Hypothalamus (tissue), 51 donors: ENCODE measurements around the gene FOXN3.
"Not testable (repeated sequence)": the region's sequence is repeated elsewhere in the genome, so short reads cannot be mapped to it uniquely, and the experiment has no call there.

ENCODE experiments used
- DNase-seq, 51 donors: peaks; one replicate each; lab custom pipeline; 2025; lab: John Stamatoyannopoulos, UW

FOXN3 gene

DNA sequence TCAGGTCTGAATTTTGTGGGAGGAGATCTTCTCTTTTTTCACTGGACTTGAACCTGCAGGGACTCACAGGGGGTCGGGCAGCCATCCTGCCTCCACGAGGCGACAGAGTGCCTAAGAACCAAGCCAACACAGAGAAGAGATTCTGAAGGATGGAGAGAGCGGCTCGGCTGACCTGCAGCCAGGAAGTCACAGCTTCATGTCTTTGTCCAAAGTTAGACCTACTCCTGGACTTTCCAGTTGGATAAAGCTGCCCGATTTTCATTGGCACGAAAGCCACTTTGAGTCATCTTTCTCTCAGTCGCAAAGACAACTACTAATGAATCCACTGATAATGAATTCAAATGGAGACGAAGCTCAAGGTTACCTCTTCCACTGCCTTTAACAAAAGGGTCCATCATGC is 106.8 kb downstream of the FOXN3 start:
- DNase-seq: no peak

- no peak for DNase-seq
Observed at GRCh38 chr14:89309670-89310177, 107.3 kb downstream of the FOXN3 start.

DNA sequence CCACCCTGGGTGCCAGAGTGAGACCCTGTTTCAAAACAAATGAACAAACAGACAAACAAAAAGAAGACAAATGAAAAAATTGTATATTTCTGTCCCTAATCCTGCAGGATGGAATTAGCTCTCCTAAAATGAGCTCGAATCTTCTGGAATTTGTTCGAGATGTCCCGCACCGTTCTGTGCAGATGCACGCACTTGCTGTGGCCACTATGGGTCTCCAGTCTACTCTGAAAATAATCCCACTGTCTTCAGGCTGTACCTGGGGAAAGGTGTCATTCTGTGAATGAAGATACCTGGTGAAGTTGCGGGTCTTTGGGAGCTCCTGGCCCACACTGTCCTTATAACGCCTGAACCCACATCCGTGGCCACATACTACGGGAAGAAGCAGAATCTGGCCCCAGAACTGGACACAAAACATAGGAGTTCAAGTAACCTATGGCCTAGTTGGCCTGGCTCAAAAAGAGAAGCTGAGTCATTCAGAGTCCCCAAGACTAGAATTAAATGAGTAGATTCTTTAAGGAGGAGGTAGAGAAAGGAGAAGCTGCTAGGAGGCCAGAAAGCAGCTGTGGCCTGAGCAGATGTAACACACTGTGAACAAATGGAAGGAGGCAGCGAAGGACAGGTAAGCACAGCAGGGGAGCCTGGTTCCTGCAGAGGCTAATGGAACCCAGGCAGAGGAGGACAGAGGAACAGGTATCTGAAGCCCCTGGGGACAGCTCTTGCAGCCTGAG is 108.6 kb downstream of the FOXN3 start:
- DNase-seq: peak in 2 of 51 donors; percentile 8 to 11

GRCh38 chr14:89307409-89307808 is 109.6 kb downstream of the FOXN3 start:
- no peak for DNase-seq

DNA sequence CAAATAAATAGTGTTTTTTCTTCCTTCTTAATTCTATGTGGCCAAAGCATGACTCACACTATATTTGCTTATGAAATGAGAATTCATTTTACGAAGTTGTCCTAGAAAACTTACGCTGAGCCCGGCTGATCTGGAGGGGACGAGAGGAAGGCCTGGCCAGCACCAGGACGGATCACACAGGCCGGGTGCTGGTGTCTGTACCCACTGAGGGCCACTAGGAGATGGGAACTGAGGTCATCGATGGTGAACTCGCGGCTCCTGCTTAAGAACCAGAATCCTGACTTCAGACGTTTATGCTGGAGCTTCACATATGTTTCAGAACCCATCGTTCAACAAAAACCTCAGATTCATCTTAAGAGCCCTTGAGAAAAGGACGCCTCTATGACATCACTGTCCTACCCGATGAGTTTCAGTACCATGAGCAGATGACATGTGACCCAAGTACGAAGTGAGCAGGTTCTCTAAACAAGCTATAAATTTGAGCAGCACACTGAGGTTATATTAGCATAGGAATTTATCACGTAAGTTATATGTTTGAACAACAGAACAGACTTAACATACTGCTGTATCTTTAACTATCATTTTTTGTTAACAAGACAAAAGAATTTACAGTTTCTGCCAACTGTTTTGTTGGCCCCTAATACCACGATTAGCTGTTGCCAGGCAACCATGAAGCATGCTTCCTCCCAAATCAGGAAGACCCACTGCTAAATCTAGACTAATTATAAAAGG is 111.9 kb downstream of the FOXN3 start:
- DNase-seq: no peak

- peak in 1 of 51 donors; percentile 11 for DNase-seq
Observed at GRCh38 chr14:89304561-89304960, 112.5 kb downstream of the FOXN3 start.

DNA sequence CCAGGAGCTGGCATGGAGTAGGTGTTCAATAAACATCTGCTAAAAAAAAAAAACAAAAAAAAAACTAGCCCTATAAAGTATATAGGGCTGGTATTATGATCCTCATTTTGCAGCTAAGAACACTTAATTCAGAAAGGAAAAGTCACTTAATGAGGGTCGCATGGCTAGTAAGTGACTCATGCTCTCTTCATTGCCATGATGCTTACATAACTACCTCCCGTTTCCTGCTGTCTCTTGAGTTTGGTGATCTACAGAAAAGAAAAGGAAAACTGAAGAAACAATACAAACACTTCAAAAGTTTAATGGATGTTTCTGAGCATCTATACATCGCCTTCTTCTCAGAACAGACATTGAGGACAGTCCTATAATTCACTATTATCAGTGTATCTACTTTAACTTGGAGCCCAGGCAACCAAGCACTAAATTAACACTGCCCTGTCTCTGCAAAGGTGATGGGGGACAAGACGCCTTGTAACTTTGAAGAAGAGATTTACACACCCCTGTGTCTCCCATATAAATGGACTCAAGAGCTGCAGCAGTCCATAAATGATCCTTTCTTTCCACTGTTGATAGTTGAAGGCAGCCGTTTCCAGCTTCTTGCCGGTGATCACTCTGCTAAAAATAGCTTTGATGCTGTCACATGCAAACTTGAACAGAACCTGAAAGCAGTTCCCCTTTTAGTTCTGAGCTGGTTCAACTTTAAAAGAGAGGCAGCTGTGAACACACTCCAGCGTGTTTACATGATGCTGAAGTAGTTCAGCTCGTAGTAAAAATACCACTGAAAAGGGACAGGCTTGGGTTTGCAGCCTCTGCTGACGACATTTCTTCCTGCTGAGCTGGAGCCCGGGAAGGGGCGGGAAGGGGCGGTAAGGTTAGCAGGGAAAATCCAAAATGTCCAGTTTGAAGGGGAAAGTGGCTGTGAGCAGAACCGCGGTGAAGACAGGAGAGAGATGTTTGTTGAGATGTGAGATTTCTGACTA is 113.3 kb downstream of the FOXN3 start:
- peak in 33 of 51 donors; percentile 5 to 59 (median 30) for DNase-seq

DNA sequence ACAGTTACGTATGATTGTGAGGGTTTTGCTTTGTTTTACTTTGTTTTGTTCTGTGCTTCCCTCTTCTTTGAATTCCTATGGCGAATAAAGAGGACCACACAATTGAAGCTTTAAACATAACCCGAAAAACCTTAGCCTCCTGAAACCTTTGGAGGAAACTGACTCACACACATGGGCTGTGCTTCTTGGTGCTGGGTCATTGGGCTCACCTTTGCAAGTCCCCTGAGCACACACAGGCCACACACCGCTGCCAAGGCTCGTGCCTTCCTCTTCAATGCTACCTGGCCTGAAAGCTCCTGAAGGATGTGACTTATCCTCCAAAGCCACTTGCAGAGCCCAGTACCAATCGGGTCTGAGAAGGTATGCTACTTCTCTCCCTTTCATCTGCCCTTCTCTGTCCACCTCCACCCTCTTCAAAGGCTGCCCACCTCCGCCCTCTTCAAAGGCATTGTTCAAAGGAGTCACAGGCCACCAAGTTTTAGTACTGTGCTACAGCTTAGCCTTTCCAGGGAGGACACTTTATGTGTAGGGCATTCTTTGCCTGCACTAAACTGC is 114.6 kb downstream of the FOXN3 start:
- no peak for DNase-seq

DNA sequence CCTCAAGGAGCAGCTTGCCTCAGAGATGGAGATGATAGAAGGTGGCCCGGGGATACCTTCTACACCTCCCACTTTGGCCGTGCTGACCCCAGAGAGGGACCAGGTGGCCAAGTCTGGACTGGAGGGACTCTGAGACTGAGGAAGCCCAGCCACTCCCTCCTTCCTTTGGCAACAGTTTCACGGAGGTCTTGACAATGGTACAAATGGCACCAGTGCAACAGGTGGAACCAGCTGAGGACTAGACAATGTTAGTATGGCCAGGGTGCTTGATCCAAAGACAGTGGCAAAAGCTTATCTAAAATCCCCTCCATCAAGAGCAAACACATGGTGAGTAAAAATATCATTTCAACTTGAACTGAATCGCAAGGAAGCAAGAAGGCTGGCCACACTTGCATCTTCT is 117.4 kb downstream of the FOXN3 start:
- no peak for DNase-seq

GRCh38 chr14:89298056-89298834 is 118.8 kb downstream of the FOXN3 start:
- DNase-seq: no peak

GRCh38 chr14:89296281-89296745 is 120.7 kb downstream of the FOXN3 start:
- no peak for DNase-seq

DNA sequence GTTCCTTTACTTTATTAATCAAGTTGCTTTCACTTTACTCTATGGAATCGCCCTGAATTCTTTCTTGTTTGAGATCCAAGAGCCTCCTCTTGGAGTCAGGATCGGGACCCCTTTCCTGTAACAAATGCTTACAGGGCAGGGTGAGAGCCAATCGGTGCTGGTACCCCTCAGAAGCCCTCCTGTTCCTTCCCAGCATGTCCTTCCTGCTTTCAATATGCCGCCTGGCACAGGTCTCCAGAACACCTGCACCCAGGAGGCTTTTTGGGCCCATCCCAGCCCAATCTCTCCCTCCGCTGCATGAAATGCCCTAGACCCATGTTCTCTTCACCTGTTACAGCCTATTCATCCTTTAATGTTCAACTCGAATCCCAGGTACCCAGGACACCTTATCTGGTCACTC is 122.2 kb downstream of the FOXN3 start:
- no peak for DNase-seq

DNA sequence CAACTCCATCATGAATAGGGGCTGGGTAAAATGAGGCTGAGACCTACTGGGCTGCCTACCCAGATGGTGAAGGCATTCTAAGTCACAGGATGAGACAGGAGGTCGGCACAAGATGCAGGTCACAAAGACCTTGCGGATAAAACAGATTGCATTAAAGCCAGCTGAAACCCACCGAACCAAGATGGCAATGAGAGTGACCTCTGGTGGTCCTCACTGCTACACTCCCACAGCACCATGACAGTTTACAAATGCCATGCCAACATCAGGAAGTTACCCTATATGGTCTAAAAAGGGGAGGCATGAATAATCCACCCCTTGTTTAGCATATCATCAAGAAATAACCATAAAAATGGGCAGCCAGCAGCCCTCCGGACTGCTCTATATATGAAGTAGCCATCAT is 122.6 kb downstream of the FOXN3 start:
- not testable (repeated sequence) for DNase-seq

DNA sequence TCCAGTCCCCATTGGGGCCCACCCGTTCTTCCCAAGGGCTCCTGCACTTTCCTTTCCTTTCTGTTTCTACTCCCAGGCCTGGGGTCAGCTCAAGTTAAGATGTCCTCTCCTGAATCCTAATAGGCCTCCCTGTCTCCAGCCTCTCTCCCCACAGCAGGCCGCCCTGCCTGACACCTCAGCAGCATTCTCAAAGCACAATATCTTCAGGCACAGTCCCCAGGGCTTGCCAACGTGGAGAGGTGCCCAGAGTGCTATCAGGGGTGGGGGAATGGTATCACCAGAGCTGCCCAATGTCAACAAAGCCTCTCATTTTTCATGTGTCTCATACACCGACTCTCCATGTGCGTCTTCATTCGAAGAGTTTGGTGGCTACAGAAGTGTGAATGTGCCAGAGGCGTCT is 123.0 kb downstream of the FOXN3 start:
- DNase-seq: no peak

- no peak for DNase-seq
Observed at GRCh38 chr14:89293314-89293916, 123.6 kb downstream of the FOXN3 start.

- no peak for DNase-seq
Observed at GRCh38 chr14:89292579-89293313, 124.3 kb downstream of the FOXN3 start.

- DNase-seq: no peak
Observed at GRCh38 chr14:89291351-89291940, 125.6 kb downstream of the FOXN3 start.

DNA sequence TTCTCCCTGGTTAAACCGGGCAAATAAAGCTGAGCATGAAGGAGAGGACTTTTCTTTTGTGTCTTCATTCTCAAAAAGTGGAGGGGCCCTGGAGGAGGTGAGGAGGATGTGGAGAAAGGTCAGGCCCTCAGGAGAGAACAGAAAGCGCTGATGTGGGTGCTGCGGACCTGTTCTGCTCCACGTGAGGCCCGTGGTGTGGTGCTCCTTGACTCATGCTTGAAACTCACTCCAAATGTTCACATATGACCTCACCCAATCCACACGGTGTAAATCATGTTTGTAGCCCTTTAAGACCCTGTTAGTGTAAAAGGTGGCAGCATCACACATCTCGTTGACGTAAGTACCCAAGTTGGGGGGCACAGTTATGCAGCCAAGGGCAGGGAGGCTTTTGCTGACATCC is 126.2 kb downstream of the FOXN3 start:
- no peak for DNase-seq
